Subcutaneous adipose tissue (tissue), 4 donors: ENCODE measurements around the gene TADA1. TPM values are rescaled to one million over a fixed set of nuclear protein-coding genes. Genes with fewer than 3 reads are reported as not detected.

Experiments
- total RNA-seq, 4 donors: library from RNA; depleted of rRNA; stranded (reverse); fragments of >200 nt; gene quantifications; one replicate each; pipeline ENCODE4 v1.1.0, GENCODE V29; 2016
- TF ChIP-seq, protein P1 (sequence below): fragments of 450-650 bp; IDR thresholded peaks from one replicate; pipeline ENCODE4 v1.5.1; 2016; ENCODE audit warnings: low read depth, mild to moderate bottlenecking, control low read depth, antibody characterized with exemption, moderate library complexity

TADA1 gene
- total RNA-seq, 4 donors from 2014 or later = 5.5 to 7.9 (median 6.3) TPM

- TF ChIP-seq, protein P1, sequence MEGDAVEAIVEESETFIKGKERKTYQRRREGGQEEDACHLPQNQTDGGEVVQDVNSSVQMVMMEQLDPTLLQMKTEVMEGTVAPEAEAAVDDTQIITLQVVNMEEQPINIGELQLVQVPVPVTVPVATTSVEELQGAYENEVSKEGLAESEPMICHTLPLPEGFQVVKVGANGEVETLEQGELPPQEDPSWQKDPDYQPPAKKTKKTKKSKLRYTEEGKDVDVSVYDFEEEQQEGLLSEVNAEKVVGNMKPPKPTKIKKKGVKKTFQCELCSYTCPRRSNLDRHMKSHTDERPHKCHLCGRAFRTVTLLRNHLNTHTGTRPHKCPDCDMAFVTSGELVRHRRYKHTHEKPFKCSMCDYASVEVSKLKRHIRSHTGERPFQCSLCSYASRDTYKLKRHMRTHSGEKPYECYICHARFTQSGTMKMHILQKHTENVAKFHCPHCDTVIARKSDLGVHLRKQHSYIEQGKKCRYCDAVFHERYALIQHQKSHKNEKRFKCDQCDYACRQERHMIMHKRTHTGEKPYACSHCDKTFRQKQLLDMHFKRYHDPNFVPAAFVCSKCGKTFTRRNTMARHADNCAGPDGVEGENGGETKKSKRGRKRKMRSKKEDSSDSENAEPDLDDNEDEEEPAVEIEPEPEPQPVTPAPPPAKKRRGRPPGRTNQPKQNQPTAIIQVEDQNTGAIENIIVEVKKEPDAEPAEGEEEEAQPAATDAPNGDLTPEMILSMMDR = no peak
Observed at GRCh38 chr1:166840309-166841274, 35.5 kb downstream of the TADA1 start.

- TF ChIP-seq, protein P1 = no peak
Observed at GRCh38 chr1:166839600-166840308, 36.3 kb downstream of the TADA1 start.

GRCh38 chr1:166838766-166839599 lies 37.1 kb downstream of the TADA1 start, which contains the start of gene POGK:
Gene POGK (plus strand): TSS chr1:166839475. CDS start chr1:166840957, 1,482 bp downstream.
- TF ChIP-seq, protein P1 = no peak

GRCh38 chr1:166836733-166837132 lies 39.3 kb downstream of the TADA1 start:
- TF ChIP-seq, protein P1 = no peak

- TF ChIP-seq, protein P1 = no peak
Observed at GRCh38 chr1:166827426-166827825, 48.6 kb downstream of the TADA1 start.

DNA sequence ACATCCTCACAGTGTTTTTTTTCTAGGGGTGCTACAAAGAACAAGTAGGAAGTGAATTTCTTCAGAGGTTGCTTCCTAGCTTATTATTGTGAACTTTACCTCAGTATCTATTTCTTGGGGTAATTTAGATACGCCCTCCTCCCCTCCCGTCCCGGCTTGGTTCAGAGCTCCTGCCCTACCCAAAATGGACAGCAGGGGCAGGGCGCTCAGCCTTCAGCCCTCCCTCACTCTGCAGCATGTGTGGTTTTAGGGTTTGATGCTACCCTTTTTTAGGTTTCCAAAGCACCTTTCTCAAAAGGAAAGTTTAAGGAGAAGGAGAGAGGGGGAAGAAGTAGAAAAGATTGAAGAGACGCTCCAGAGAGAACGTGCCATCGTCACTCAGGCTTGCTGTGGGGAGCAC lies 53.7 kb downstream of the TADA1 start:
- TF ChIP-seq, protein P1 = no peak
